Neural crest cell (in vitro differentiated cells): ENCODE data around the gene COASY. TPM values are rescaled to one million over a fixed set of nuclear protein-coding genes. Genes with fewer than 3 reads are reported as not detected.
A peak's percentile ranks its signal among the peaks of the same experiment; 100 is the strongest.

Source experiments
- DNase-seq: peaks from one replicate; pipeline ENCODE4 v3.0.0; 2021; ENCODE audit warnings: low read depth, mixed read lengths, low spot score
- H3K27ac Mint-ChIP-seq: one replicate; pipeline ENCODE4 v1.8.0; 2021; ENCODE audit warnings: mild to moderate bottlenecking, mixed read lengths; ENCODE audit not compliant: unreplicated experiment
- H3K27me3 Mint-ChIP-seq: 2 replicates; pipeline ENCODE4 v1.8.0; 2021; ENCODE audit warnings: low read depth, mild to moderate bottlenecking, mixed read lengths
- H3K36me3 Mint-ChIP-seq: 2 replicates; pipeline ENCODE4 v1.8.0; 2021; ENCODE audit warnings: low read depth, mild to moderate bottlenecking, mixed read lengths
- H3K4me1 Mint-ChIP-seq: 2 replicates; pipeline ENCODE4 v1.8.0; 2021; ENCODE audit warnings: mixed read lengths
- H3K4me3 Mint-ChIP-seq: one replicate; pipeline ENCODE4 v1.8.0; 2021; ENCODE audit warnings: mild to moderate bottlenecking, mixed read lengths
- H3K9me3 Mint-ChIP-seq: 2 replicates; pipeline ENCODE4 v1.8.0; 2021; ENCODE audit warnings: mixed read lengths
- CTCF ChIP-seq: fragments of 200-600 bp; sonication (generic); conservative IDR thresholded peaks from 2 replicates; pipeline ENCODE4 v1.5.0; 2021; ENCODE audit warnings: antibody characterized with exemption, mild to moderate bottlenecking
- total RNA-seq: library from RNA; stranded (reverse); gene quantifications from 2 replicates; pipeline ENCODE4 v1.2.1, GENCODE V29; 2021

The COASY gene
- total RNA-seq, 1 donor from 2014 or later = 58.3 TPM

- no peak for DNase-seq
- no peaks in the 10 kb centered on the region for H3K27me3 Mint-ChIP-seq
- H3K27ac Mint-ChIP-seq = no peak overlapping the region
- no peak for TF ChIP-seq CTCF
- peaks cover 5% of the 10 kb centered on the region for H3K36me3 Mint-ChIP-seq
- no peaks in the 10 kb centered on the region for H3K9me3 Mint-ChIP-seq
- H3K4me1 Mint-ChIP-seq = peaks cover 27% of the 10 kb centered on the region
- peak overlapping the region; percentile 94 for H3K4me3 Mint-ChIP-seq
Observed at GRCh38 chr17:42565523-42566214, 3.7 kb downstream of the COASY start.

GRCh38 chr17:42566215-42566882, 4.4 kb downstream of the COASY start:
- Mint-ChIP-seq H3K9me3 (no peaks in the 10 kb centered on the region), H3K27ac (no peak overlapping the region), H3K27me3 (no peaks in the 10 kb centered on the region), H3K4me3 (peak overlapping the region; percentile 94), H3K4me1 (peaks cover 27% of the 10 kb centered on the region), H3K36me3 (peaks cover 5% of the 10 kb centered on the region)
- no peak for DNase-seq
- TF ChIP-seq CTCF = no peak

GRCh38 chr17:42566883-42567573, 5.1 kb downstream of the COASY start, which contains the start of gene MLX:
Gene MLX (plus strand): TSS chr17:42567100. CDS start chr17:42567125, 25 bp downstream.
- no peak for TF ChIP-seq CTCF
- DNase-seq = peak; percentile 83
- Mint-ChIP-seq H3K4me3 (peak within 1 kb of the TSS; percentile 94), H3K27ac (peak within 1 kb of the TSS; percentile 55), H3K27me3 (no peaks in the 10 kb centered on the region), H3K9me3 (no peaks in the 10 kb centered on the region), H3K4me1 (peaks cover 23% of the 10 kb centered on the region), H3K36me3 (peaks cover 5% of the 10 kb centered on the region)

- Mint-ChIP-seq H3K4me1 (peaks cover 14% of the 10 kb centered on the region), H3K27ac (no peak overlapping the region), H3K4me3 (peak overlapping the region; percentile 94), H3K27me3 (no peaks in the 10 kb centered on the region), H3K36me3 (peaks cover 12% of the 10 kb centered on the region), H3K9me3 (no peaks in the 10 kb centered on the region)
- TF ChIP-seq CTCF = no peak
- DNase-seq = no peak
Observed at GRCh38 chr17:42568341-42569111, 6.6 kb downstream of the COASY start.
